ENCODE measurements around the gene CSTF3.
A peak's percentile ranks its signal among the peaks of the same experiment; 100 is the strongest.

The CSTF3 gene

DNA sequence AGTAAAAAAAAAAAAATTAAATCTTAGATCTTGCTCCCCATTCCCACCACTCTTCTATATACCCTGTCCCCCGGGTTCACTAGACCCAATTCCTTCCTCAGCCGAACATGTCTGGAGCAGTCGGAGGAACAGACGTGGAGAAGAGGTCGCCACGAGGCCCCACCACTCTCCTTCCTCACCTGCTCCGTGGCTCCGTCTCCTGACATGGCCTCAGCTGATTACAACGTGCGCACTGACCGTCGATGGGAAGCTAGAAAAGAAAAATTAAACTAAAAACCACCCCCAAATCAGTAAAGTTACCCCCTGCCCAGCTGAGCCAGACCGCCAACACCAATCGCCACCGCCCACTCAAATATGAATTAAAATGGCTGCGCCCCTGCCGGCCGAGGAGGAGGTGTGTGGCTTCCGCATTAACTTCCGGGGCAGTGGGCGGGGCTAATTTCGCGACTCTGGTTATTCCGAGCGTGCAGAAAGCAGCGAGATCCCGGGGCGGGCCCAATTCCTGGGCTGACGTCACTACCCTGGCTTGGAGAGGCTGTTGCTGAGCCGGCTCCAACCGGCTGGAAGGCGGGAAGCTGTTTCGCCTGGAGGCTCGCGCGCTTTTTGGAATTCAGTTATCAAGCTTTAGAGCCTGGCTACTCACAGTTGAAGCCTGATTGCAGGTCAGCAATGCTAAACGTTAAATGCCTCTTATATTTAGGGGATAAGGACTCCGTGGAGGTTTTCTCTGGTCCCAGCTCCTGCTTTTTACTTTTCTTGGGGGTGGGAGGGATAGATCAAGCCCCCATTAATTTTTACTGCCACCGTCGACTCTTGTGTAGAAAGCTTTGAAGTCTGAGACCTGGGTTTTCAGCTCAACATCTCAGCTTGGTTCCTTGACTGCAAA is at the start of gene CSTF3:
Gene CSTF3 (minus strand): TSS at position 361 of the 886 bp plus-strand sequence. CDS start 155 bp downstream, at position 206.
- Histone ChIP-seq H3K4me1 (ENCODE audit: insufficient read depth, low read length) (peaks cover 11% of the 10 kb centered on the region), H3K9ac (ENCODE audit: low read depth, low read length) (peak within 1 kb of the TSS; percentile 93), H3K9me3 (ENCODE audit: control insufficient read depth, insufficient read depth, low read length) (no peaks in the 10 kb centered on the region), H3K36me3 (ENCODE audit: insufficient read depth, low read length) (peaks cover 3% of the 10 kb centered on the region; the same call in 1 of the 2 replicates)

DNA sequence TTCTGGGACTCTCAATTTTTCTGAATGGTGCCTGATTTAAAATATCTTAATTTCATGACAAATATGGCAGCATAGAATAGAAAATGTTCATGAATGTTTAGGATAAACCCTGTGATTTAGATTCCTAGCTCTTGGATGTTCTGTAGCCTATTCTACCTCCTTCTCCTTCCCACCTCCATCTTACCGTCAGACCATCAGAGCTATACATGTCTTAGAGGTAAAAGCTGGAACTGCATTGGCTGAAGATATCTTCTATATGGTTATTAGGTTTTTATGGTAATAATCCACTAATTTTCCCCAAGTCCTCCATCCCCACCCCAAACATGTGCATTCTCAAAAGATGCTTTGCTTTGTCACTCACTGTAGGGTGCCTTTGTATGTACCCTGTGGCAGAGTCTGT is 46.9 kb upstream of the CSTF3 start:
- Histone ChIP-seq H3K9ac (ENCODE audit: low read depth, low read length) (no peak overlapping the region), H3K36me3 (ENCODE audit: insufficient read depth, low read length) (no peaks in the 10 kb centered on the region), H3K9me3 (ENCODE audit: control insufficient read depth, insufficient read depth, low read length) (no peaks in the 10 kb centered on the region), H3K4me1 (ENCODE audit: insufficient read depth, low read length) (no peaks in the 10 kb centered on the region; the same call in 1 of the 2 replicates)

DNA sequence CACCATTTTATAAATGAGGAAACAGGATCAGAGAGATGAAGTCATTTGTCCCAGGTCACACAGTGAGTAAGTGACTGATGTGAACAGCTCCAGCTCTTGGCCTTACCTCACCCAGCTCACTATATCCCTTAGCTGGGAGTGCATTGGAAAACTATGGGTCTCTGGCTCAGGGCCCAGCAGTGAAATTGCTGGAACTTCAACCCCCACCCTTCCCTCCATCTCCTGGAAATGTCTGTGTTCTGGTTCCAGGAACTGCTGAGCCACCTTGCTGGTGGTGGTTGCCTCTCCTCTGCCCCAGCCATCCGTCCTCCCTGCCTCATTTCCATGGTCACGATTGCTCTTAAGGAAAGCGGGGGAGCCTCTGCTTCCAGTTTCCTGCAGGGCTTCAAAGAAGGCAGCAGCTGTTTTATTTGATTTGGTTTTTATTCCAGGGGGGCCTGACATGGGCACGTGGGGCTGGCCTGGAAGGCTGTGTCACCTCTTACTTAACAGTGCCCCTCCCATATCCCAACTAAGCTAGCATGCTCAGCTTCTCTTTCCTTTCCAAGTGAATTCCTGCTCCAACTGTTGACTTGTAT is 46.2 kb upstream of the CSTF3 start:
- Histone ChIP-seq H3K36me3 (ENCODE audit: insufficient read depth, low read length) (no peaks in the 10 kb centered on the region), H3K4me1 (ENCODE audit: insufficient read depth, low read length) (no peaks in the 10 kb centered on the region; the same call in 1 of the 2 replicates), H3K9me3 (ENCODE audit: control insufficient read depth, insufficient read depth, low read length) (no peaks in the 10 kb centered on the region), H3K9ac (ENCODE audit: low read depth, low read length) (no peak overlapping the region)

DNA sequence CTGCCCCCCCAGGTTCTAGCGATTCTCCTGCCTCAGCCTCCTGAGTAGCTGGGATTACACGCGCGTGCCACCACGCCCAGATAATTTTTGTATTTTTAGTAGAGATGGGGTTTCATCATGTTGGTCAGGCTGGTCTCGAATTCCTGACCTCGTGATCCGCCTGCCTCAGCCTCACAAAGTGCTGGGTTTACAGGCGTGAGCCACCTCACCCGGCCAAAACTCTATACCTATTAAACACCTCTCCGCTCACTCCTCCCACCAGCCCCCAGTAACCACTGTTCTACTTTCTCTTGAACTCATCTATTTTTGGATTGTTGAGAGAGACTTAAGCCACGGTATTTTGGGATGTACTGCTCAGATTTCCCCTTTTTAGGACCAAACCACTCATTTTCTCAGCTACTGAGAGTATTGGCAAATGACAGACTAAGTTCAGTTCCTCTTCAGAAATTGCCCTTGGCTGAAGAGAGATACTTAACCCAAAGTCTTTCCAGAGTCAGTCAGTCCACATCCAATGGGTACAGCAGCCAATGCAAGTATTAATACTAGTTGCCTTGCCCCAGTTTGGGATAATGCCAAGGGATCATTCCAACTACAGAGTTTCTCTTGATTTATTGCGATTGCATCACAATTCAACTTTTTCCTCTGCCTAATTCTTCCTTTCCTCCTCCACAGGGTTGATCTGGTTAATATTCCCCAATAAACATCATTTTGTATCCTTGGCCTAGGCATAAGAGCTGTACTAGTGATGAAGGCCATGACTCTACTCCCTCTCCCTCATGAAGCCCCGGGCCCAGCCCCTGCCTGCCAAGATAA is 36.8 kb upstream of the CSTF3 start:
- H3K36me3 ChIP-seq (ENCODE audit: insufficient read depth, low read length): no peaks in the 10 kb centered on the region; the same call in 1 of the 2 replicates
- H3K4me1 ChIP-seq (ENCODE audit: insufficient read depth, low read length): peaks cover 6% of the 10 kb centered on the region
- H3K9me3 ChIP-seq (ENCODE audit: control insufficient read depth, insufficient read depth, low read length): no peaks in the 10 kb centered on the region
- H3K9ac ChIP-seq (ENCODE audit: low read depth, low read length): no peak overlapping the region

DNA sequence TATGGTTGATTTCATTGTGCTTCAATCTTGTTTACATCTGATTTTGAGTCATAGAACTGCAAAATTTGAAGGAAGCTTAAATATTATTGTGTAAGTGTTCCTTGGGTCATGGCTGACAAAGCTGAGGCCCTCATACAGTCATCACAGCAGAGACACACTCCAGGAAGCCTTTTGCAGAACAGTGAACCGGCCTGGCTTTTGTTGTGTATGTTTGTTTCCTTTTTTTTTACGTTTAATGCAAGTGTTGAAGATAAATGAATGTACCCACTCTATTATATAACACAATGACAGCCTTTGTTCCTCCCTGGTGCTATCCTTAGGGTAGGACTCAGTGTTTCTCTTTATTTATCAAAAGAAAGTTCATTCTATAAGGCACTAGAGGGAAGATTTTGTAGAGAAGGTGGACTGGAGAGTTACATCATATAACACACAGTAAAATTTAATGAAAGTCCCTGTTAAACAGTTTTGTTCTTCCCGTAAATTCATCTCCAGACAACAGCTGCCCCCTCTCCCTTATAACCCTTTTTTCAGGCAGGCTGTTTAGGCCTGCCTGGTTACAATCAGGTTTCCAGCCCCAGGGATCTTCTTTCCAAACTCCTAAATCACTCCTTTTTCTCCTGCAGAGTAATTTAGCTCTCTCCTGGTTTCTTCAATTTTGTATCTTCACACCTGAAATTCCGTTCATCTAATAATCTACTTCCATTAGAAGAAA is 34.3 kb upstream of the CSTF3 start:
- no peak overlapping the region for H3K9ac ChIP-seq (ENCODE audit: low read depth, low read length)
- no peaks in the 10 kb centered on the region; the same call in 1 of the 2 replicates for H3K36me3 ChIP-seq (ENCODE audit: insufficient read depth, low read length)
- no peaks in the 10 kb centered on the region for H3K9me3 ChIP-seq (ENCODE audit: control insufficient read depth, insufficient read depth, low read length)
- peaks cover 6% of the 10 kb centered on the region for H3K4me1 ChIP-seq (ENCODE audit: insufficient read depth, low read length)

DNA sequence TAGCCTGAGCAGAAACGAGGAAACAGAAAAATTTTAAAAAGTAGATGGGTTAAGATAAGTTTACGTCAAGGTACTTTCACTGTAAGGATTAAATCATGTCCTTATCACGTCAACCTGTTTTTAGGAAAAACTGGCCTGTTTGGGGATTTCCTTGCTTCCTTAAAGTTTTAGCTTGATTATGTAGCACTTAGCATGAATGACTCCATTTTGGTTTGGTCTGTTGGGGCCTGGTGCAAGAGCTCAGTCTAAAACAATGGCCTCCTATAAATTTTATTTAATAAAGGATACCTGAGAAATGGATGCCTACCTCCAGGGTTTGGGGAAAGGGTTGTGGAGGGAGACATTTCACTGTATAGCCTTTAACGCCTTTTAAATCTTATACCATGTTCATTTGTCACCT is 33.2 kb upstream of the CSTF3 start:
- Histone ChIP-seq H3K36me3 (ENCODE audit: insufficient read depth, low read length) (no peaks in the 10 kb centered on the region; the same call in 1 of the 2 replicates), H3K9me3 (ENCODE audit: control insufficient read depth, insufficient read depth, low read length) (no peaks in the 10 kb centered on the region), H3K9ac (ENCODE audit: low read depth, low read length) (no peak overlapping the region), H3K4me1 (ENCODE audit: insufficient read depth, low read length) (peaks cover 6% of the 10 kb centered on the region)

DNA sequence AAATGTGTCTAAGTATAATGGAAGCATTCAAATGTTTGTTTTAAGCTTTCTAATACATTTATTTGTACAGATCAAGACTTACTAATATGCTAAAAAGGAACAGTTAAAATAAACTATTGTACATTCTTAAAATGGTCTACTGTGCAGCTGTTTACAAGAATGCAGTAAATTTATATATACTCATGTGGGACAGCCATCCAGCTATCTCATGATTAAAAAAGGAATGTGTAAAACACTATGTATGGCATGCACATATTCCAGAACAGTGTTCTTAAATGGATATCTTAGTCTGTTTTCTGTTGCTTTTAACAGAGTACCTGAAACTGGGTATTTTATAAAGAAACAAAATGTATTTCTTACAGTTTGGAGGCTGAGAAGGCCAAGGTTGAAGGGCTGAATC is 30.2 kb upstream of the CSTF3 start:
- H3K4me1 ChIP-seq (ENCODE audit: insufficient read depth, low read length): peaks cover 15% of the 10 kb centered on the region
- no peaks in the 10 kb centered on the region for H3K9me3 ChIP-seq (ENCODE audit: control insufficient read depth, insufficient read depth, low read length)
- no peaks in the 10 kb centered on the region; the same call in 1 of the 2 replicates for H3K36me3 ChIP-seq (ENCODE audit: insufficient read depth, low read length)
- no peak overlapping the region for H3K9ac ChIP-seq (ENCODE audit: low read depth, low read length)

DNA sequence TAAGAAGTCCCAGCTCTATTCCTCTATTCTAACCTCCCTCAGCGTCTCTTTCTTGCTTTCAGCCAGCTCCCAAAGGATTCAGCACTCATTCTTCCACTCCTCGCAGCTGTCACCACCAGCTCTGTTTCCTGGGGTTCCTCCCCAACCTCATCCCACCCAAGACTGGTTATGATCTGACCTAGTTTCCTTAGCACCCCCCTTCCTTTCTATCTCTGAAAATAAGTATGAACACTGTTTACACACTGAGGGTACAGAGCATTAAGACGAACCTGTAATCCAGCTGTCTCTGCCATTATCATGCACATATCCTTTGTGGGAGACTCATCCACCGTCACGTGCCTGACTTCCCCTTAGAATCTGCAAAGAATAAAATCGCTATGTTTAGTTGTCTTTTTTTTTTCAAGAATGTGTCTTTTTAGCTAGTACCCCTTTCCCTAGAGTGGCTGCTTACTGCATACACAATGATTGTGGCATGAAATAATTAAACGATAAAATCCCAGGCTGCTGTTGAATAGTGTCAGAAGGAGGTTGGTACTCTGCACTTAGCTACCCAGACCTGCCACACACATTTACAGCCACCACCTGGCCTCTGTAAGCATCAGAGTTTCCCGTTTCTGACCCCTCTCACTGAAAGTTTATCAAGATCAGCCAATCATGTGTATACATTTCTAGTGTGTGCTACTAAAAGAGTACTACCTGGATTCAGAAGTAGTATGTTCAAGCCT is 26.9 kb upstream of the CSTF3 start:
- no peaks in the 10 kb centered on the region for H3K9me3 ChIP-seq (ENCODE audit: control insufficient read depth, insufficient read depth, low read length)
- peaks cover 10% of the 10 kb centered on the region for H3K4me1 ChIP-seq (ENCODE audit: insufficient read depth, low read length)
- H3K36me3 ChIP-seq (ENCODE audit: insufficient read depth, low read length): no peaks in the 10 kb centered on the region; the same call in 1 of the 2 replicates
- no peak overlapping the region; the same call in 1 of the 2 replicates for H3K9ac ChIP-seq (ENCODE audit: low read depth, low read length)

DNA sequence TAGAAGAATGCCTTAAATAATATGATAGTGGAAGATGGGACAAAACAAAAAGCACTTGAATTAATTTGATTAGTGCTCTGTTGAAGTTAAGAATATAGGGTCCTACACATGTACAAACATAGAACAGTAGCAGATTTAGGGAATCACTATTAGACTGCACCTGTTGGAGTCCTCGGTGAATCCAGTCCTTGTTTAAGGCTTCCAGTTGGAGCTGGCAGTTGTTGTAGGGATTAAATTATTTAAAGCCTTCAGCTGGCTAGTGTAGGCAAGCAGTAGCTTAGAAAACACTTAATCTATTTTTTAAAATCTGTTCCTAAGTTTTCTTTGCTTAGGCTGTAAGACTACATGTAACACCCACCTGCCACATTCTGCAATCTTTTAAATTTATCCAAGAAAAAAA is 24.5 kb upstream of the CSTF3 start:
- H3K9me3 ChIP-seq (ENCODE audit: control insufficient read depth, insufficient read depth, low read length): no peaks in the 10 kb centered on the region
- no peaks in the 10 kb centered on the region for H3K36me3 ChIP-seq (ENCODE audit: insufficient read depth, low read length)
- no peak overlapping the region for H3K9ac ChIP-seq (ENCODE audit: low read depth, low read length)
- peaks cover 10% of the 10 kb centered on the region for H3K4me1 ChIP-seq (ENCODE audit: insufficient read depth, low read length)

DNA sequence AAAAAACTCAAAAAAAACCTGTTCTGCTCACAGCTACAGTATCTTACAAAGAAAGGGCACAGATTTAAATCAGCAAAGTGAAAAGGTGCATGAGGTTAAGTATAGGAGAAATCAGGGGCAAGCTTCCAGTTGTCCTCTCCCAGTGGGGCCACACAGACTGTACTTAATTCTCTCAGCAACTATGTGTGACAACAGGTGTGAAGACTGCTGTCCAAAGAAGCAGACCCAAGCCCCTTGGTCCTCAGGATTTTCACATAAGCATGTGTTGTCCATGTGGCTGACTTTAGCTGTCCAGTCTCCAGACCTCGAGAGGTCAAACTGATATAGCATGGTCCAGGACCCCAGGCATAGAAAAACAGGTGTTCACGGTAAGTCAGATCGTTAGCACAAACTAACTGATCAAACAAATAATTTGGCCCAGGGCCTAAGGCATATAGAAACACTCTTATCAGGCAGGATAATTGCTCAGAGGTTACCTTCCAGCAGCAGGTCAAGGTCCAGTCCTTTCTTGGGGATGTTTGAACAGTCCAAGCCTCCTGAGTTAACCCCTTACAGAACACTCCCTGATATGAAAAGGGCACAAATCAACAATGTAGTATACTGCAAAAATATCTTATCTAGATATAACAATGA is 21.1 kb upstream of the CSTF3 start:
- Histone ChIP-seq H3K9ac (ENCODE audit: low read depth, low read length) (no peak overlapping the region), H3K36me3 (ENCODE audit: insufficient read depth, low read length) (no peaks in the 10 kb centered on the region), H3K4me1 (ENCODE audit: insufficient read depth, low read length) (0 out of 2 replicates have a peak, but pooled peaks cover 15% of the 10 kb centered on the region), H3K9me3 (ENCODE audit: control insufficient read depth, insufficient read depth, low read length) (no peaks in the 10 kb centered on the region)

DNA sequence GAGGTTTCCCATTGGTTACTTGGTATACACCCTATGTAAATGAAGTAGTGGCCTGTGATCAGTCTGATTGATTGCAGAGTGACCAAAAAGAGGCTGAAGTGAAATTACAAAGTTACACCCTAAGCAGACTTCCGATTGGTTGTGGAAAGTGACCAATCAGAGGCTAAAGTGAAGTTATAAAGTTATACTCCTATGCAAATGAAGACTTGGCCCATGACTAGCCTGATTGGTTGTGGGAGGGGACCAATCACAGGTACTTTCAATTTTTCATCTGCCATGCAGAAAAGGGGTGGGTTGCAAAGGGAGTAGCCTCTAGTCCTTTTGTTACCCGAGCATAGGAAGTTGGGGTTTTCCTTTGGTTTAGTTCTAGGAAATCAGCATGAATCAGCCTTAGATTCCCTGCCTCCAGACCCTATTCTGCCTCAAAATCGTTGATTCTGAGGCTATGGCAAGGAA is 18.1 kb upstream of the CSTF3 start:
- no peak overlapping the region for H3K9ac ChIP-seq (ENCODE audit: low read depth, low read length)
- no peaks in the 10 kb centered on the region for H3K9me3 ChIP-seq (ENCODE audit: control insufficient read depth, insufficient read depth, low read length)
- no peaks in the 10 kb centered on the region for H3K36me3 ChIP-seq (ENCODE audit: insufficient read depth, low read length)
- 0 out of 2 replicates have a peak, but pooled peaks cover 15% of the 10 kb centered on the region for H3K4me1 ChIP-seq (ENCODE audit: insufficient read depth, low read length)

DNA sequence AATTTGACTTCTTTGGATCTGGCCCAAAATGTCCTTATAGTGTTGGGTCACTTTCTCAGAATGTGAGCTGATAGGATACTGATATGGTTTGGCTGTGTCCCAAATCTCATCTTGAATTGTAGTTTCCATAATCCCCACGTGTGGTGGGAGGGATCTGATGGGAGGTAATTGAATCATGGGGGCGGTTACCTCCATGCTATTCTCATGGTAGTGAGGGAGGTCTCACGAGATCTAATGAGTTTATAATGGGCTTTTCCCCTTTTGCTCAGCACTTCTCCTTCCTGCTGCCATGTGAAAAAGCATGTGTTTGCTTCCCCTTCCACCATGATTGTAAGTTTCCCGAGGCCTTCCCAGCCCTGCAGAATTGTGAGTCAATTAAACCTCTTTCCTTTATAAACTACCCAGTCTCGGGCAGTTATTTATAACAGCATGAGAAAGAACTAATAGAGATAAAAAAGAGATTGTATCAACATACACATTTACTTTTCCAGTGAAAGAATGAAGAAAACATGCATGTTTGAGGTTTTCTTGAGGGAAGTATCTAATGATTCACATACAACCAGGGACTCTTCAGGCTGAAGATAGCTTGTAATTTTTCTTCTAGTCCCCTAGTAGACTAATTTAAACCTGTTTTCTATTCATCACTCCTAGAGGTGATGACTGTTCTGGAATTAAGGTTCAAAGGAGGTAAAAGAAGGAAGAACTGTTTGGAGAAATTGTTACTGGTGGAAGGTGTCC is 17.3 kb upstream of the CSTF3 start:
- Histone ChIP-seq H3K4me1 (ENCODE audit: insufficient read depth, low read length) (0 out of 2 replicates have a peak, but pooled peaks cover 15% of the 10 kb centered on the region), H3K36me3 (ENCODE audit: insufficient read depth, low read length) (no peaks in the 10 kb centered on the region), H3K9ac (ENCODE audit: low read depth, low read length) (peak overlapping the region; percentile 20; the same call in 1 of the 2 replicates), H3K9me3 (ENCODE audit: control insufficient read depth, insufficient read depth, low read length) (no peaks in the 10 kb centered on the region)
